ENCODE measurements around the gene MPPED2.

- TF ChIP-seq EZH2phosphoT487 (IDR thresholded peaks at IDR 0.05; ENCODE audit: low read depth) (no peak), CTCF (IDR thresholded peaks at IDR 0.05; ENCODE audit: low read depth, low read length) (no peak)
Observed at GRCh38 chr11:30509364-30509763, 76.8 kb downstream of the MPPED2 start.

Data from OCI-LY3 (cell line).